ENCODE measurements around the gene COPS7A.

COPS7A gene

GRCh38 chr12:6724409-6724797 lies 557 bp downstream of the COPS7A start:
- no peak for DNase-seq (ENCODE audit: low spot score)
- TF ChIP-seq CTCF (IDR thresholded peaks at IDR 0.05; ENCODE audit: extremely low read depth, insufficient read depth, missing control alignments), result no peak
- in situ Hi-C loops (cut with MboI; ENCODE audit: low pct_unique_long_range_greater_than_20kb, low sequenced_read_pairs, unreplicated experiment), result no loop called here

GRCh38 chr12:6725350-6725749 lies 1.5 kb downstream of the COPS7A start:
- in situ Hi-C loops (cut with MboI; ENCODE audit: low pct_unique_long_range_greater_than_20kb, low sequenced_read_pairs, unreplicated experiment), result no loop called here
- TF ChIP-seq CTCF (IDR thresholded peaks at IDR 0.05; ENCODE audit: extremely low read depth, insufficient read depth, missing control alignments), result no peak
- DNase-seq (ENCODE audit: low spot score), result no peak

GRCh38 chr12:6729186-6729585 lies 5.3 kb downstream of the COPS7A start:
- DNase-seq (ENCODE audit: low spot score), result no peak
- no peak for TF ChIP-seq CTCF (IDR thresholded peaks at IDR 0.05; ENCODE audit: extremely low read depth, insufficient read depth, missing control alignments)
- in situ Hi-C loops (cut with MboI; ENCODE audit: low pct_unique_long_range_greater_than_20kb, low sequenced_read_pairs, unreplicated experiment), result no loop called here

GRCh38 chr12:6730169-6730568 lies 6.3 kb downstream of the COPS7A start:
- no peak for DNase-seq (ENCODE audit: low spot score)
- in situ Hi-C loops (cut with MboI; ENCODE audit: low pct_unique_long_range_greater_than_20kb, low sequenced_read_pairs, unreplicated experiment), result no loop called here

GRCh38 chr12:6734506-6735387 lies 10.9 kb downstream of the COPS7A start:
- in situ Hi-C loops (cut with MboI; ENCODE audit: low pct_unique_long_range_greater_than_20kb, low sequenced_read_pairs, unreplicated experiment), result no loop called here
- no peak for DNase-seq (ENCODE audit: low spot score)

More at GRCh38 chr12:6730169-6730568, 6.3 kb downstream of the COPS7A start:
- TF ChIP-seq CTCF (IDR thresholded peaks at IDR 0.05; ENCODE audit: extremely low read depth, insufficient read depth, missing control alignments), result no peak

More at GRCh38 chr12:6734506-6735387, 10.9 kb downstream of the COPS7A start:
- TF ChIP-seq CTCF (IDR thresholded peaks at IDR 0.05; ENCODE audit: extremely low read depth, insufficient read depth, missing control alignments), result no peak
